Islet precursor cell (in vitro differentiated cells): ENCODE measurements around the gene NELL1.

Experiments used
- DNase-seq: peaks from one replicate; pipeline ENCODE4 v3.0.0-alpha.2; 2018

NELL1 gene

GRCh38 chr11:21529187-21529586 is 859.8 kb downstream of the NELL1 start:
- DNase-seq: no peak

- no peak for DNase-seq
Measured at GRCh38 chr11:21534288-21534687, 864.9 kb downstream of the NELL1 start.

GRCh38 chr11:21537980-21538379 is 868.6 kb downstream of the NELL1 start:
- DNase-seq: no peak

- no peak for DNase-seq
Measured at GRCh38 chr11:21541187-21541751, 871.9 kb downstream of the NELL1 start.

GRCh38 chr11:21543901-21544300 is 874.5 kb downstream of the NELL1 start:
- no peak for DNase-seq

- DNase-seq: no peak
Measured at GRCh38 chr11:21545699-21546098, 876.3 kb downstream of the NELL1 start.

- no peak for DNase-seq
Measured at GRCh38 chr11:21546703-21547102, 877.3 kb downstream of the NELL1 start.

- DNase-seq: no peak
Measured at GRCh38 chr11:21552911-21553310, 883.5 kb downstream of the NELL1 start.

GRCh38 chr11:21553795-21554194 is 884.4 kb downstream of the NELL1 start:
- DNase-seq: no peak

- DNase-seq: no peak
Measured at GRCh38 chr11:21554284-21554683, 884.9 kb downstream of the NELL1 start.

GRCh38 chr11:21556926-21557325 is 887.5 kb downstream of the NELL1 start:
- no peak for DNase-seq

GRCh38 chr11:21560466-21560975 is 891.1 kb downstream of the NELL1 start:
- DNase-seq: no peak

GRCh38 chr11:21561581-21561980 is 892.2 kb downstream of the NELL1 start:
- no peak for DNase-seq

- no peak for DNase-seq
Measured at GRCh38 chr11:21564095-21564494, 894.7 kb downstream of the NELL1 start.

- peak; percentile 57 for DNase-seq
Measured at GRCh38 chr11:21564833-21565682, 895.7 kb downstream of the NELL1 start.

GRCh38 chr11:21566521-21567117 is 897.2 kb downstream of the NELL1 start:
- no peak for DNase-seq

GRCh38 chr11:21567645-21568290 is 898.4 kb downstream of the NELL1 start:
- DNase-seq: no peak

- no peak for DNase-seq
Measured at GRCh38 chr11:21572210-21572609, 902.8 kb downstream of the NELL1 start.

GRCh38 chr11:21582791-21583190 is 913.4 kb downstream of the NELL1 start:
- no peak for DNase-seq

- no peak for DNase-seq
Measured at GRCh38 chr11:21588754-21589153, 919.4 kb downstream of the NELL1 start.

GRCh38 chr11:21602699-21603098 is 933.3 kb downstream of the NELL1 start:
- DNase-seq: no peak

- DNase-seq: no peak
Measured at GRCh38 chr11:21603886-21604285, 934.5 kb downstream of the NELL1 start.

- DNase-seq: no peak
Measured at GRCh38 chr11:21604564-21604963, 935.2 kb downstream of the NELL1 start.
